ENCODE measurements around the gene LENG8.
A peak's percentile ranks its signal among the peaks of the same experiment; 100 is the strongest.
"Not testable (repeated sequence)": the region's sequence is repeated elsewhere in the genome, so short reads cannot be mapped to it uniquely, and the experiment has no call there.

The LENG8 gene

GRCh38 chr19:54446349-54446748, 2.6 kb upstream of the LENG8 start:
- DNase-seq: not testable (repeated sequence)

GRCh38 chr19:54448040-54448773, 792 bp upstream of the LENG8 start:
- DNase-seq: peak; percentile 53

GRCh38 chr19:54449701-54450069, 686 bp downstream of the LENG8 start:
- no peak for DNase-seq

- DNase-seq: no peak
These were observed 2.4 kb downstream of the LENG8 start for GRCh38 chr19:54451331-54451871.

GRCh38 chr19:54451997-54452396, 3.0 kb downstream of the LENG8 start:
- DNase-seq: no peak

- DNase-seq: no peak
These were observed 3.6 kb downstream of the LENG8 start for GRCh38 chr19:54452626-54453025.

GRCh38 chr19:54453921-54454780, 5.2 kb downstream of the LENG8 start:
- no peak for DNase-seq

- no peak for DNase-seq
These were observed 6.0 kb downstream of the LENG8 start for GRCh38 chr19:54454781-54455675.

GRCh38 chr19:54455786-54456422, 6.9 kb downstream of the LENG8 start:
- DNase-seq: no peak

- DNase-seq: no peak
These were observed 7.7 kb downstream of the LENG8 start for GRCh38 chr19:54456423-54457373.

GRCh38 chr19:54457773-54458647, 9.0 kb downstream of the LENG8 start:
- no peak for DNase-seq

- no peak for DNase-seq
These were observed 9.8 kb downstream of the LENG8 start for GRCh38 chr19:54458648-54459281.

GRCh38 chr19:54459282-54460229, 10.6 kb downstream of the LENG8 start:
- DNase-seq: no peak

- DNase-seq: no peak
These were observed 11.4 kb downstream of the LENG8 start for GRCh38 chr19:54460230-54461005.

- DNase-seq: no peak
These were observed 12.2 kb downstream of the LENG8 start for GRCh38 chr19:54461210-54461609.

- DNase-seq: no peak
These were observed 12.6 kb downstream of the LENG8 start for GRCh38 chr19:54461613-54462012.

GRCh38 chr19:54462047-54462654, 13.2 kb downstream of the LENG8 start:
- no peak for DNase-seq

All from activated CD4-positive, CD25-positive, alpha-beta regulatory T cell treated with anti-CD3 and anti-CD28 coated beads, Interleukin-2, amount 50 U/mL, for 72 hours (primary cell).